Stimulated activated naive CD8-positive, alpha-beta T cell treated with anti-CD3 and anti-CD28 coated beads, Interleukin-15, amount 100 ng/mL, for 72 hours (primary cell): ENCODE results near the gene PDZD8.
A peak's percentile ranks its signal among the peaks of the same experiment; 100 is the strongest.

Source experiments
- ATAC-seq: fragments of 150-1000 bp; cut with Tn5 transposase; 2 replicates; pipeline ENCODE4 v1.10.0; 2021; ENCODE audit warnings: mild to moderate bottlenecking, moderate library complexity
- DNase-seq, 2 donors: peaks; one replicate each; pipeline ENCODE4 v3.0.0; 2021 to 2022
- H3K27ac Mint-ChIP-seq, 2 donors: one replicate each; pipeline ENCODE4 v1.8.0; 2022; ENCODE audit warnings: mild to moderate bottlenecking in 2 of 2, mixed read lengths in 2 of 2, moderate library complexity in 2 of 2
- H3K27me3 Mint-ChIP-seq: one replicate; pipeline ENCODE4 v1.8.0; 2022; ENCODE audit warnings: mixed read lengths
- H3K4me1 Mint-ChIP-seq: one replicate; pipeline ENCODE4 v1.8.0; 2022; ENCODE audit warnings: mild to moderate bottlenecking, mixed read lengths
- H3K4me3 Mint-ChIP-seq, 2 donors: one replicate each; pipeline ENCODE4 v1.8.0; 2022; ENCODE audit warnings: mild to moderate bottlenecking in 2 of 2, mixed read lengths in 2 of 2, moderate library complexity in 1 of 2
- H3K9me3 Mint-ChIP-seq, 2 donors: one replicate each; pipeline ENCODE4 v1.8.0; 2022; ENCODE audit warnings: mixed read lengths in 2 of 2

The PDZD8 gene

GRCh38 chr10:117262903-117263293 is 112.3 kb downstream of the PDZD8 start:
- H3K9me3 Mint-ChIP-seq = no peaks in the 10 kb centered on the region
- ATAC-seq (no peak), DNase-seq (no peak)
- H3K27ac Mint-ChIP-seq = no peak overlapping the region
- peaks cover 14% of the 10 kb centered on the region for H3K4me1 Mint-ChIP-seq
- peaks cover 49% of the 10 kb centered on the region for H3K27me3 Mint-ChIP-seq
- H3K4me3 Mint-ChIP-seq = no peak overlapping the region

- DNase-seq = no peak
- no peak for ATAC-seq
- peaks cover 49% of the 10 kb centered on the region for H3K27me3 Mint-ChIP-seq
- no peak overlapping the region for H3K4me3 Mint-ChIP-seq
- no peaks in the 10 kb centered on the region for H3K9me3 Mint-ChIP-seq
- H3K27ac Mint-ChIP-seq = no peak overlapping the region
- peaks cover 14% of the 10 kb centered on the region for H3K4me1 Mint-ChIP-seq
Measured at GRCh38 chr10:117262291-117262902, 112.8 kb downstream of the PDZD8 start.

GRCh38 chr10:117261501-117261900 is 113.7 kb downstream of the PDZD8 start:
- Mint-ChIP-seq H3K27me3 (peaks cover 49% of the 10 kb centered on the region), H3K9me3 (no peaks in the 10 kb centered on the region), H3K4me3 (no peak overlapping the region), H3K27ac (no peak overlapping the region), H3K4me1 (peaks cover 14% of the 10 kb centered on the region)
- no peak for ATAC-seq
- no peak for DNase-seq

GRCh38 chr10:117260084-117260483 is 115.2 kb downstream of the PDZD8 start:
- H3K27ac Mint-ChIP-seq = peak overlapping the region in 1 of 2 donors; percentile 84
- H3K27me3 Mint-ChIP-seq = peaks cover 49% of the 10 kb centered on the region
- H3K4me1 Mint-ChIP-seq = peaks cover 14% of the 10 kb centered on the region
- H3K4me3 Mint-ChIP-seq = no peak overlapping the region
- peak; percentile 72 for ATAC-seq
- no peaks in the 10 kb centered on the region for H3K9me3 Mint-ChIP-seq
- no peak for DNase-seq

GRCh38 chr10:117259279-117259678 is 116.0 kb downstream of the PDZD8 start:
- Mint-ChIP-seq H3K9me3 (no peaks in the 10 kb centered on the region), H3K27me3 (peaks cover 49% of the 10 kb centered on the region), H3K4me1 (peaks cover 14% of the 10 kb centered on the region), H3K27ac (no peak overlapping the region), H3K4me3 (no peak overlapping the region)
- ATAC-seq = no peak
- no peak for DNase-seq

- Mint-ChIP-seq H3K27ac (no peak overlapping the region), H3K27me3 (peaks cover 40% of the 10 kb centered on the region), H3K4me1 (peaks cover 14% of the 10 kb centered on the region), H3K9me3 (no peaks in the 10 kb centered on the region), H3K4me3 (no peak overlapping the region)
- ATAC-seq (no peak), DNase-seq (no peak)
Measured at GRCh38 chr10:117257721-117258120, 117.5 kb downstream of the PDZD8 start.

- DNase-seq (no peak), ATAC-seq (no peak)
- Mint-ChIP-seq H3K27ac (no peak overlapping the region), H3K4me3 (no peak overlapping the region), H3K9me3 (no peaks in the 10 kb centered on the region), H3K4me1 (peaks cover 14% of the 10 kb centered on the region), H3K27me3 (peaks cover 32% of the 10 kb centered on the region)
Measured at GRCh38 chr10:117256910-117257309, 118.3 kb downstream of the PDZD8 start.

GRCh38 chr10:117255835-117256460 is 119.3 kb downstream of the PDZD8 start:
- H3K27ac Mint-ChIP-seq = no peak overlapping the region
- DNase-seq (no peak), ATAC-seq (peak; percentile 29)
- no peaks in the 10 kb centered on the region for H3K9me3 Mint-ChIP-seq
- H3K4me1 Mint-ChIP-seq = peaks cover 14% of the 10 kb centered on the region
- peaks cover 30% of the 10 kb centered on the region for H3K27me3 Mint-ChIP-seq
- H3K4me3 Mint-ChIP-seq = no peak overlapping the region

- H3K27me3 Mint-ChIP-seq = peaks cover 31% of the 10 kb centered on the region
Measured at GRCh38 chr10:117254774-117255735, 120.2 kb downstream of the PDZD8 start.

GRCh38 chr10:117254338-117254737 is 120.9 kb downstream of the PDZD8 start:
- Mint-ChIP-seq H3K27ac (no peak overlapping the region), H3K9me3 (no peaks in the 10 kb centered on the region), H3K4me3 (no peak overlapping the region), H3K27me3 (peaks cover 31% of the 10 kb centered on the region), H3K4me1 (peaks cover 3% of the 10 kb centered on the region)
- no peak for ATAC-seq
- no peak for DNase-seq

More at GRCh38 chr10:117254774-117255735, 120.2 kb downstream of the PDZD8 start:
- H3K4me3 Mint-ChIP-seq = no peak overlapping the region
- no peaks in the 10 kb centered on the region for H3K9me3 Mint-ChIP-seq
- no peak for ATAC-seq
- DNase-seq = no peak
- peaks cover 10% of the 10 kb centered on the region for H3K4me1 Mint-ChIP-seq
- H3K27ac Mint-ChIP-seq = no peak overlapping the region

GRCh38 chr10:117253908-117254307 is 121.3 kb downstream of the PDZD8 start:
- ATAC-seq = no peak
- Mint-ChIP-seq H3K9me3 (no peaks in the 10 kb centered on the region), H3K4me3 (no peak overlapping the region), H3K4me1 (no peaks in the 10 kb centered on the region), H3K27me3 (peaks cover 31% of the 10 kb centered on the region), H3K27ac (no peak overlapping the region)
- no peak for DNase-seq

GRCh38 chr10:117250411-117250810 is 124.8 kb downstream of the PDZD8 start:
- peaks cover 8% of the 10 kb centered on the region for H3K4me1 Mint-ChIP-seq
- ATAC-seq (no peak), DNase-seq (no peak)
- no peaks in the 10 kb centered on the region for H3K9me3 Mint-ChIP-seq
- peak overlapping the region in 1 of 2 donors; percentile 54 for H3K27ac Mint-ChIP-seq
- peaks cover 53% of the 10 kb centered on the region for H3K27me3 Mint-ChIP-seq
- no peak overlapping the region for H3K4me3 Mint-ChIP-seq

- no peak overlapping the region for H3K27ac Mint-ChIP-seq
- ATAC-seq (no peak), DNase-seq (no peak)
- H3K27me3 Mint-ChIP-seq = peaks cover 61% of the 10 kb centered on the region
- H3K4me3 Mint-ChIP-seq = no peak overlapping the region
- H3K4me1 Mint-ChIP-seq = peaks cover 8% of the 10 kb centered on the region
- no peaks in the 10 kb centered on the region for H3K9me3 Mint-ChIP-seq
Measured at GRCh38 chr10:117249493-117250093, 125.6 kb downstream of the PDZD8 start.

GRCh38 chr10:117248750-117249465 is 126.3 kb downstream of the PDZD8 start:
- DNase-seq (no peak), ATAC-seq (no peak)
- no peak overlapping the region for H3K27ac Mint-ChIP-seq
- H3K4me3 Mint-ChIP-seq = no peak overlapping the region
- H3K4me1 Mint-ChIP-seq = peaks cover 8% of the 10 kb centered on the region
- H3K9me3 Mint-ChIP-seq = no peaks in the 10 kb centered on the region
- H3K27me3 Mint-ChIP-seq = peaks cover 68% of the 10 kb centered on the region
